Peyer's patch (tissue), 4 donors: ENCODE results near the gene RGS17.

Experiments
- POLR2A ChIP-seq, 2 donors: fragments of 450-650 bp; IDR thresholded peaks; one replicate each; pipeline ENCODE4 v1.5.1; 2017; ENCODE audit warnings: antibody characterized with exemption in 2 of 2, mild to moderate bottlenecking in 2 of 2, moderate library complexity in 2 of 2
- TF ChIP-seq, protein P1 (sequence below), 6 experiments: fragments of 450-650 bp in 4 of 6; fragments of 200-600 bp in 2 of 6; sonication (generic) in 1 of 6; IDR thresholded peaks; one replicate each; pipeline ENCODE4 v1.5.1; 2017 to 2019; ENCODE audit warnings: antibody characterized with exemption in 6 of 6, mild to moderate bottlenecking in 3 of 6, moderate library complexity in 1 of 6

DNA sequence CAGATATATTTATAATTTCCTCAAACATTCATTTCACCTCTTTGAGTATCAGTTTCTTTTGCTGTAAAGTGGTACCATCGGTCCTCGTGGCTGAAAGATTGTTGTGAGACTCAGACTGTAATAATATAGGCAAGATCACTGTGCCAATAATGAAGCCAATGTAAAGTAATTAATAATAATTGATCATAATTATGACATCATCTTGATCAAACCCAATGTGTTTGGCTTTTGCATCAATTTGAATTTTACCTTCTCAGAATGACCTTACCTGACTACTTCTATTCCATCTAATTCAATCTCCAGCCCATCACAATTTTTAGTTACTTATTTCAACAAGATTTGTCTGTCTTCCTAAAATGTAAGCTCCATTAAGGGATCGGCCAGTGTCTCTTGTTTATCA is 112.7 kb downstream of the RGS17 start:
- no peak for TF ChIP-seq POLR2A (IDR thresholded peaks at IDR 0.05)
- TF ChIP-seq, protein P1, sequence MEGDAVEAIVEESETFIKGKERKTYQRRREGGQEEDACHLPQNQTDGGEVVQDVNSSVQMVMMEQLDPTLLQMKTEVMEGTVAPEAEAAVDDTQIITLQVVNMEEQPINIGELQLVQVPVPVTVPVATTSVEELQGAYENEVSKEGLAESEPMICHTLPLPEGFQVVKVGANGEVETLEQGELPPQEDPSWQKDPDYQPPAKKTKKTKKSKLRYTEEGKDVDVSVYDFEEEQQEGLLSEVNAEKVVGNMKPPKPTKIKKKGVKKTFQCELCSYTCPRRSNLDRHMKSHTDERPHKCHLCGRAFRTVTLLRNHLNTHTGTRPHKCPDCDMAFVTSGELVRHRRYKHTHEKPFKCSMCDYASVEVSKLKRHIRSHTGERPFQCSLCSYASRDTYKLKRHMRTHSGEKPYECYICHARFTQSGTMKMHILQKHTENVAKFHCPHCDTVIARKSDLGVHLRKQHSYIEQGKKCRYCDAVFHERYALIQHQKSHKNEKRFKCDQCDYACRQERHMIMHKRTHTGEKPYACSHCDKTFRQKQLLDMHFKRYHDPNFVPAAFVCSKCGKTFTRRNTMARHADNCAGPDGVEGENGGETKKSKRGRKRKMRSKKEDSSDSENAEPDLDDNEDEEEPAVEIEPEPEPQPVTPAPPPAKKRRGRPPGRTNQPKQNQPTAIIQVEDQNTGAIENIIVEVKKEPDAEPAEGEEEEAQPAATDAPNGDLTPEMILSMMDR (IDR thresholded peaks at IDR 0.05) = no peak
